ENCODE data around the gene LYST.

The LYST gene

DNA sequence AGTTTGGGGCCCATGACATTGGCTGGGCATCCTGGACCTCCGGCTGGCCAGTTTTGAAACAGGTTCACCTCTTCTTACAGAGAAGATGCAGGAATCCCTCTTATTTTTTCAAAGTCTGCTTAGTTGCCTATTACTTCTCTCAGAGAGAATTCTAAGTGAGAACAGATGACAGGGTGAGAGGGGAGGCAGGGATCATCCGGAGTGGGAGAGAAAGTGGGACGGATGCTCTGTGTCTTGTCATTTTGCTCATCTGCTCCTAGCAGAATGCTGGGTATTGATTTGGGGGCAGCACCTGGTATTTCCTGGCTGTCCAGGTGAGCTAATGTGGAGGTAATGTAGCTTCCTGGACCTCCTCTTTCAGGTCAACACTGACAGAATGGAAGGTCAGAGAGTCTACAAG, 249.6 kb downstream of the LYST start:
- TF ChIP-seq, protein P1, sequence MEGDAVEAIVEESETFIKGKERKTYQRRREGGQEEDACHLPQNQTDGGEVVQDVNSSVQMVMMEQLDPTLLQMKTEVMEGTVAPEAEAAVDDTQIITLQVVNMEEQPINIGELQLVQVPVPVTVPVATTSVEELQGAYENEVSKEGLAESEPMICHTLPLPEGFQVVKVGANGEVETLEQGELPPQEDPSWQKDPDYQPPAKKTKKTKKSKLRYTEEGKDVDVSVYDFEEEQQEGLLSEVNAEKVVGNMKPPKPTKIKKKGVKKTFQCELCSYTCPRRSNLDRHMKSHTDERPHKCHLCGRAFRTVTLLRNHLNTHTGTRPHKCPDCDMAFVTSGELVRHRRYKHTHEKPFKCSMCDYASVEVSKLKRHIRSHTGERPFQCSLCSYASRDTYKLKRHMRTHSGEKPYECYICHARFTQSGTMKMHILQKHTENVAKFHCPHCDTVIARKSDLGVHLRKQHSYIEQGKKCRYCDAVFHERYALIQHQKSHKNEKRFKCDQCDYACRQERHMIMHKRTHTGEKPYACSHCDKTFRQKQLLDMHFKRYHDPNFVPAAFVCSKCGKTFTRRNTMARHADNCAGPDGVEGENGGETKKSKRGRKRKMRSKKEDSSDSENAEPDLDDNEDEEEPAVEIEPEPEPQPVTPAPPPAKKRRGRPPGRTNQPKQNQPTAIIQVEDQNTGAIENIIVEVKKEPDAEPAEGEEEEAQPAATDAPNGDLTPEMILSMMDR (IDR thresholded peaks at IDR 0.05; ENCODE audit: extremely low read depth, insufficient read depth, missing control alignments) = no peak
- no peak for DNase-seq (ENCODE audit: low spot score)
- in situ Hi-C loops (cut with MboI; ENCODE audit: low pct_unique_long_range_greater_than_20kb, low sequenced_read_pairs, unreplicated experiment) = no loop called here

GRCh38 chr1:235614442-235614954, 252.2 kb downstream of the LYST start:
- TF ChIP-seq, protein P1 (IDR thresholded peaks at IDR 0.05; ENCODE audit: extremely low read depth, insufficient read depth, missing control alignments) = no peak
- in situ Hi-C loops (cut with MboI; ENCODE audit: low pct_unique_long_range_greater_than_20kb, low sequenced_read_pairs, unreplicated experiment) = no loop called here
- DNase-seq (ENCODE audit: low spot score) = no peak

DNA sequence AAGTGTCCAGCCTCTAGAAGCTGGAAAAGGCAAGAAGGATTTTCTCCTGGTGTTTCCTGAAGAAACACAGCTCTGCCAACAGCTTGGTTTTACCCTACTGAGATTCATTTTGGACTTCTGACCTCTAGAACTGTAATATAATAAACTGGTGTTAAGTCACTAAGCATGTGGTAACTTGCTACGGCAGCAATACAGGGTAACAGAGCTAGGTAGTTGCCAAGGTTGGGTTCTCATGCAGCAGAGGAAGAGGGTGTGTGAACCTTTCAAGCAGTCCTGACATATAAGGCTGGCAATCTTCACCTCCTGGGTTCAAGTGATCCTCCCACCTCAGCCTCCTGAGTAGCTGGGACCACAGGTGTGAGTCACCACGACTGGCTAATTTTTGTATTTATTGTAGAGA, 253.1 kb downstream of the LYST start:
- in situ Hi-C loops (cut with MboI; ENCODE audit: low pct_unique_long_range_greater_than_20kb, low sequenced_read_pairs, unreplicated experiment) = no loop called here
- DNase-seq (ENCODE audit: low spot score) = no peak
- TF ChIP-seq, protein P1 (IDR thresholded peaks at IDR 0.05; ENCODE audit: extremely low read depth, insufficient read depth, missing control alignments) = no peak

GRCh38 chr1:235612761-235613160, 253.9 kb downstream of the LYST start:
- DNase-seq (ENCODE audit: low spot score) = no peak
- in situ Hi-C loops (cut with MboI; ENCODE audit: low pct_unique_long_range_greater_than_20kb, low sequenced_read_pairs, unreplicated experiment) = no loop called here
- TF ChIP-seq, protein P1 (IDR thresholded peaks at IDR 0.05; ENCODE audit: extremely low read depth, insufficient read depth, missing control alignments) = no peak
